HG02678 (cell line): ENCODE data around the gene TMBIM6.
A peak's percentile ranks its signal among the peaks of the same experiment; 100 is the strongest.
"Not testable (repeated sequence)": the region's sequence is repeated elsewhere in the genome, so short reads cannot be mapped to it uniquely, and the experiment has no call there.

ENCODE experiments used
- ATAC-seq: cut with Tn5 transposase; IDR thresholded peaks from one replicate; pipeline ENCODE4 v1.9.1; 2021; ENCODE audit warnings: mild to moderate bottlenecking, moderate library complexity; ENCODE audit not compliant: unreplicated experiment

TMBIM6 gene

GRCh38 chr12:49728446-49728845 lies 12.9 kb upstream of the TMBIM6 start:
- ATAC-seq, result no peak

DNA sequence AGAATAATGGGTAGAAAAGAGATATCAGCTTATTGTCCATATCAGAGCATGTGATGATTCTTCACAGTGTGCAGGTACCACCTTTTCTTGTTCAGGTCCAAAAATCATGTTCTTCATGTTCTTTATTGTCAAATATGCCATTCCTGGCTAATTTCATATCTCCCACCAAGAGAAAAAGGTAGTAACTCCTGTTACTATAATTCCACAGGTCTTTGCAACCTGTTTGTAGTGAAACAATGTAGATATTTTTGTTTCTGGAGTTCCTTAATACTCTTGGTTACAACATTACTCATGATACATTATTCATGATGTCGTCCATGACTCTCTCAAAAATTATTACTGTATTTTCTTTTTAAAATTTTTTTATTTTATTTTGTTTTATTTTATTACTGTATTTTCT lies 11.3 kb upstream of the TMBIM6 start:
- no peak for ATAC-seq

DNA sequence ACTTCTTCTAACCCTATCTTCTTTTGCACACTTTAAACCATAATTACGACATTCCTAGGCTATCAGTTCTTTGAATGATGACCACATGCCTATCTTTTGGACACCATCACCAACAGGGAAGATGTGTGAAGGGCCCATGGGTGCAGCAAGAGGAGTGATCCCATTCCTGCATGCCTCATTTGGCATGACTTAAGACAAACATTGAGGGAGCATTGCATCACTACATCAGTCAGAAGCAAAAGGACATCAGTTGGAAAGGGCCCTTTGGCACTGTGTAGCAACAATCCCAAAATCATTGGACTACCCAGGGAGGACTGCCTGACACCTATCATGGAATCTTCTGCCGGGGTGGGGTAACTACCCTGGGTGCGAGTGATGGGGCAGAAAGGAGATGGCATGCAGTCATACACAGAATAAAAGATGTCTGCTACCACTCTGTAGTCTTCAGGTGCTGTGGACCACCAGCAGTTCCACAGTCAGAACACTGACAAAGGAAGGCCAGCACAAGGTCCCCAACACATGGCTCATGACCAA lies 10.7 kb upstream of the TMBIM6 start:
- ATAC-seq, result no peak

DNA sequence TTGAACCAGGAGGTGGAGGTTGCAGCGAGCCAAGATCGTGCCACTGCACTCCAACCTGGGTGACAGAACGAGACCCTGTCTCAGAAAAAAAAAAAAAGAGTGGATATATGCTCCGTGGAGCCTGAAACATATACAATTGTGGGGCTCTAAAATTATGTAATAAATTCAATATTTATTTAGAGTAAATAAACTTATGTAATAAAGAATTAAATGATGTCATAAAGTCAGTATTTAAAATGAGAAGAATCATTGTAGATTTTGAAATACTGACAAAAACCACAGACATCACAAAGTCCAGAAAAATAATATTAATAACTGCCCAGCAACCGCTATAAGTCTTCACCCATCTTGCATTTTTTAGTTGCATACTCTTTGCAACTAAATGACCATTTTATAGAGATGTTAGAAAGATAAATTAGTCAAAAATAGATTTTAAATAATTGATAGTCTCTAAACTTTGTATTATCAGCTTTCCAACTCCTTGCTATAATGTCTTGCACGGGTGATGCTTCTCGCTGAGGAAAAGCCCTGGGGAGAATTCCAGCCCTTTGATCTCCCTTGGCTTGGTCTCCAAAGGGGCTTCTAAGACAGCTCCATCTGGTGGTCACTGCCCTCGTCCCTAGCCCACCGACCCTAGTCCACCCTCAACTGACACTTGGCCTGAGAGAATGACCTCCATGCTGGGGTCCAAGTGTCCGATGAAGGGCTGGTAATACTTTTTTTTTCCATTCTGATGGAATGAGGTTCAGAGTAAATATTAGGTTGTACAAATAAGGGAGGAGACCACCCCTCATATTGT lies 7.9 kb upstream of the TMBIM6 start:
- no peak for ATAC-seq

- ATAC-seq, result not testable (repeated sequence)
Observed at GRCh38 chr12:49734900-49735299, 6.5 kb upstream of the TMBIM6 start.

- not testable (repeated sequence) for ATAC-seq
Observed at GRCh38 chr12:49738721-49739120, 2.6 kb upstream of the TMBIM6 start.

DNA sequence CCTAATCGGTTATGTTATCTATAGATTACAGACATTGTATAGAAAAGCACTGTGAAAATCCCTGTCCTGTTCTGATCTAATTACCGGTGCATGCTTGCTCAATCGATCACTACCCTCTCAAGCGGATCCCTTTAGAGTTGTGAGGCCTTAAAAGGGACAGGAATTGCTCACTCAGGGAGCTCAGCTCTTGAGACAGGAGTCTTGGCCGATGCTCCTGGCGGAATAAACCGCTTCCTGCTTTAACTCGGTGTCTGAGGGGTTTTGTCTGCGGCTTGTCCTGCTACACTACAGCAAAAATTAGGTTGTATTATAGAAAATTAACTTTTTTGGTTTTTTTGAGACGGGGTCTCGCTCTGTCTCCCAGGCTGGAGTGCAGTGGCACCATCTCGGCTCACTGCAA lies 1.1 kb upstream of the TMBIM6 start:
- not testable (repeated sequence) for ATAC-seq

DNA sequence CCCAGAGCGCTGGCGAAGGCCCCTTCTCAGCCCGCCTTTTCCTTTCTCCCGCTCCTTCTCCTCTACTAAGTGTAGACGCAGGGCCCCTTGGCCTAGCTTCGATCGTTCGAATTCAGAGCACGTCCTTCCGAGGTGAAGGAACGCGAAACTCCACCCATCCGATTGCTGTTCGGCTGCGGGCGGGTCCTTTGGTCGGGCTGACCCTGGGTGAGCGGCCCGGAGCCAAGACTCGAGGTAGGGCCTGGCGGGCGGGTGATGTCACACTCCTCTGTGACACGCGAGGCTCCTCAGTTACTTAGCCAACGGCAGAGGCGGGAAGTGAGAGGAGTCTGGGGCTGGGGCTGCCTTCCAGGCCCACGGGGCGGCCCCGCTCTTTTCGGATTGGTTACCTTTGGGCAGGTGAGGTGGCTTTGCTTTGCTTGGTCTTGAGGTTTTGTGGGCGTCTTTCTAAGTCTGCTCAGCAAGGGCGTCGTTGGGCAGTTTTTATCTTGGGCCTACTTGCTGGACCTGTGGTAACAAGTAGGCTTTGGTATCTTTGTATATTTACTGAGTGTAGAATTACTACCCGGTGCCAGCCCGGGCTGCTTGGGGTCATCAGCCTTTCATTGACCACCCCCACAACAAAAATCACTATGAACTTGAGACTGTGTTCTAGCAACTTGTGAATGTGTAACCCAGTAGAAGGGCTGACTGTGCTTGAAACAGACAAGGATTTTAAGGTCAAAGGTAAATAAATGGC lies 694 bp downstream of the TMBIM6 start:
- peak; percentile 39 for ATAC-seq

DNA sequence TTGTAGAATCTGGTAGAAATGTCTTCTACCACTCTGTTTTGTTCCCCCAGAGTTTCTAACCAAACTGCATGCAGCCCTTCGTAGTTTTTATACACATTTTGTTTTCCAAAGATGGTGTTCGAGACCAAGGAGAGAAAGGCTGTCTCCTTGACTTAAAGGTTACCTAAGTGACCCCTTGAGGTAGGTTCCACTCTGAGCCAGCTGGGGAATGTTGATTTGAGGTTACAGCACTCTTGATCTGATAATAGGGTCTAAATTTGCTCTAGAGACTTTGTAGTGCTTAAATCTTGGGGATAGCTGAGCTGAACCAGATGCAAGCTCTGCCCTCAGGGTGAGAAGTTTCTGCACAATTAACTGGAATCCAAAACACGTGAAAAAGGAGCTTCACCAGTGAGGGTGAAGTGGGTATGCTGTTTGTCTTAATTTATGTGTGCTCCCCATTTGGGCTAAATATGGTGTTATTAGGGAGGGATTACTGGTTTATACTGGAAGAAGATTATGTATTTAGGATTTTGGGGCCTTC lies 3.1 kb downstream of the TMBIM6 start:
- no peak for ATAC-seq

DNA sequence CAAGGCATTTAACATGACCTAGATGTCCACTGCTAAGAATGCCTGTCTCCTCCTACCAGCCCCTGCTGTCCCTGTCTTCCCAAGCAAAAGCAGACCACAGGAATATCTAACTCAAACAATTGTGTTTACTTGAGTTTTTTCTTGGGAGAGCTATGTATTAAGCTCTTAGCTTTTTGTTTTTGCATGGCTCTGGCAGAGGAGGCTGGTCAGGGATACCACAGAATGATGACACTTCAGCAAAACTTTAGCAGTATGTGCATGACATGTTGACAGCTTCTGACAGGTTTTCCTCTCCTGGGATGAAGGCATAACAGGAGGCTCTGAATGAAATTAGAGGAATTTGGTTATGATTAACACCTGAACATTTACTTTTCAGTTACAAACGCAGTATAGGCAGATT lies 6.9 kb downstream of the TMBIM6 start:
- ATAC-seq, result no peak

DNA sequence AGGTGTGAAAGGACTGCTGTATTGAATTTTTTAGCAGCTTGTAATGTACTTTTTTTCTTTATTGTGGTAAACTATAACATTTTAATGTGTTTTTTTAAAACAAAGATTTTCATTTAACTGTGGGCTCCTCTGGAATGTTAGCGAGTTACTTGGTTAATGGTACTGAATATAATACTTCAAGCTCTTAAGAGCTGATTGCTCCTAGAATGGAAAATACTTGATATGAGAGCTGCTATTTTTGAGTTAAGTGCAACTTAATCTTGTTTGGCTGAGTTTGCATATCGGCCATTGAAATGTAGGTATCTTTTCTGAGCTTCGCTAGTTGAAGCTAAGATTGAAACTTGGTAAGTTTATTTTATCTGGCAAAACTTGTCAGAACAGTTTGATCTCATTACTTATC lies 7.4 kb downstream of the TMBIM6 start:
- ATAC-seq, result no peak

- ATAC-seq, result no peak
Observed at GRCh38 chr12:49750027-49750995, 9.0 kb downstream of the TMBIM6 start.

- no peak for ATAC-seq
Observed at GRCh38 chr12:49750996-49751393, 9.6 kb downstream of the TMBIM6 start.

DNA sequence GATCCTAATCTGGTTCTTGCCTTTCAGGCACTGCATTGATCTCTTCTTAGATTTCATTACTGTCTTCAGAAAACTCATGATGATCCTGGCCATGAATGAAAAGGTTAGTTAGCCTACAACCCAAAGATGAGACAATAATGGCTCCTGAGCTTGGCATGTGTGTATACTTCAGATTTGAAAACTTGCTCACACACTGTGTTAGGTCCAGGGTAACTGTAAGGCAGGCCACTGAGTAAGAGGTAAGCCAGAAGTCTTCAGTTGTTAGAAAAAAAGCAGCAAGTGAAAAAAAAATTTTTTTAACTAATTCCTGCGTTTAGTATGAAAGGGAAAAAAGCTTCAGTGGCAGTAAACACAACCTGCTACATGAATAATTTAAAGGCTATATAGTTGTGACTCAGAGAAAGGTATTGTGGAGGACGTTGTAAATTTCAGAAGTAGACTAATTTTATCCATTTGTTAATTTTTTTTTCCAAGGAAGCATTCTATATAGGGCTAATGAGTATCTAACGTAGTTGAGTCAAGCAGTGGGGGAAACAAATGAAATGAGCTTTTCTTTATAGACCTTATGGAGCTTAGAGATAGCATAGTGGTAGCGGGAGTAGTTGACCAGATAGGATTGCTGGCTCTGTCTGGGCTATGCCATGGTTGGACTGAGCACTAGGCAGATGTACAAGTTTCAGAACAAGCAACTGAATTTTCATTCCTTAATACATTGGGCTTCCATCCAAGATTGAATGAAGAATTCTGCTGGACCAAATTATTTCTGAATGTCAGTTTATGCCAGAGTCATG lies 20.5 kb downstream of the TMBIM6 start:
- no peak for ATAC-seq

GRCh38 chr12:49762468-49762847 lies 21.1 kb downstream of the TMBIM6 start:
- no peak for ATAC-seq

DNA sequence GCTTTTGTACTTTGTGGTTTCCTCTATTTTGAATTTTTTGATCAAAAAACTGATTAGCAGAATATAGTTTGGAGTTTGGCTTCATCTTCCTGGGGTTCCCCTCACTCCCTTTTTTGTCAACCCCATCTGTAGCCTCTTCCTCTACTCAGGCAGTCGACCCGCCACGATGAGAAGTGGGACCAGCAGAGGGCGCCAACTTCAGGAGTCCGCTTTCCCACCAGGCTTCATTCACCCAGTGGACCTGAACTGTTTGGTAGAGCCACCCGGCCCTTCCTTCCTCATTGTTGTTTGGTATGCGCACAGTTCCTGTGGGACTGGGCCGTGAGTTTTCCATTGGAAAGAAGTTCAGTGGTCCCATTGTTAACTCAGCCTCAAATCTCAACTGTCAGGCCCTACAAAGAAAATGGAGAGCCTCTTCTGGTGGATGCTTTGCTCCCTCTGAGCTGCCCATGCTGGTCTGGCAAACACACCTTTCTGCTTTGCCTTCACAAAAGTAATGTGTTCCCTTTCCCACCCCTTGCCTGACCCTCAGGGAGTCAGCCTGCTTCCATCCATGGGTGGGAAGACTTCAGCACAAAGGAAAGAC lies 21.7 kb downstream of the TMBIM6 start:
- no peak for ATAC-seq

GRCh38 chr12:49764126-49764525 lies 22.8 kb downstream of the TMBIM6 start:
- ATAC-seq, result no peak

GRCh38 chr12:49766115-49766455 lies 24.7 kb downstream of the TMBIM6 start:
- no peak for ATAC-seq

DNA sequence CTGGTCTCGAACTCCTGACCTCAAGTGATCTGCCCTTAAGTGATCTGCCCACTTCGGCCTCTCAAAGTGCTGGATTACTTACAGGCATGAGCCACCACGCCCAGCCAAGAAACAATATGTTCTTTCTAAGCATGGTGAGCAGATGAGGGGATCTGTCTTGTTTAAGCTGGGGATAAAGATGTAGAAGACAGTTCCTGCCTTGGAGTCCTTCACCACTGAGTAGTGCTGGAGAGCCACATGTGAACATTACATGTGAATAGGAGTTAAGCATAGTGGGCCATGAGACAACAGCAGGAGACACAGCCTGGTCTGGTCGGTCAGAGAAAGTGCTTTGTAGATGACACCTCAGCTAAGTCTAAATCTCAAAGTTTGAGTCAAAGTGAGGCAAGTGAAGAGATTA lies 26.0 kb downstream of the TMBIM6 start:
- ATAC-seq, result no peak

- not testable (repeated sequence) for ATAC-seq
Observed at GRCh38 chr12:49773102-49773501, 31.7 kb downstream of the TMBIM6 start.
